IMR-90 (cell line): ENCODE results near the gene ANKRD33B. TPM values are rescaled to one million over a fixed set of nuclear protein-coding genes. Genes with fewer than 3 reads are reported as not detected.

Experiments used
- ATAC-seq: fragments of 200-7000 bp; cut with Tn5 transposase; 2 replicates; pipeline ENCODE4 v1.9.1; 2020; ENCODE audit warnings: low read depth, mild to moderate bottlenecking, moderate library complexity
- BruUV-seq: library from RNA; stranded (reverse); fragments of 400-500 nt; replicated peaks from 2 replicates; lab custom pipeline; 2021; lab: Mats Ljungman, UMichigan
- CTCF ChIA-PET: fragments of 300-600 bp; formaldehyde crosslinking; extraction: SDS; loops from one replicate; lab custom pipeline; 2021; ENCODE audit warnings: antibody characterized with exemption; lab: Yijun Ruan, JAX
- POLR2A ChIA-PET: fragments of 300-600 bp; sonication (Branson Sonifier 250); formaldehyde crosslinking; loops from one replicate; lab custom pipeline; 2022; ENCODE audit warnings: antibody characterized with exemption; ENCODE audit not compliant: unreplicated experiment; lab: Charles Lee
- DNase-seq: peaks from one replicate; pipeline ENCODE4 v3.0.0; 2013
- H2AFZ ChIP-seq: replicated peaks from 2 replicates; pipeline ENCODE3; 2013; ENCODE audit warnings: low read length, mild to moderate bottlenecking; ENCODE audit not compliant: poor library complexity
- H2AK5ac ChIP-seq: 2 replicates; pipeline ENCODE4 v1.6.1; 2013; ENCODE audit warnings: low read depth, low read length, inconsistent platforms
- H2AK9ac ChIP-seq: replicated peaks from 2 replicates; pipeline ENCODE3; 2013; ENCODE audit warnings: mild to moderate bottlenecking, low read depth, low read length, moderate library complexity; ENCODE audit not compliant: poor library complexity
- H2BK120ac ChIP-seq: 2 replicates; pipeline ENCODE4 v1.6.1; 2013; ENCODE audit warnings: low read depth, low read length, inconsistent platforms
- H2BK15ac ChIP-seq: 3 replicates; pipeline ENCODE4 v1.6.1; 2013; ENCODE audit warnings: low read depth, low read length, inconsistent platforms
- H2BK20ac ChIP-seq: 2 replicates; pipeline ENCODE4 v1.6.1; 2013; ENCODE audit warnings: low read depth, mild to moderate bottlenecking, inconsistent platforms, low read length, moderate library complexity
- H2BK5ac ChIP-seq: 2 replicates; pipeline ENCODE4 v1.6.1; 2013; ENCODE audit warnings: mild to moderate bottlenecking, low read depth, low read length, inconsistent platforms; ENCODE audit not compliant: poor library complexity, severe bottlenecking
- H3K14ac ChIP-seq: replicated peaks from 2 replicates; pipeline ENCODE4 v1.6.1; 2013; ENCODE audit warnings: low read depth, low read length, inconsistent platforms
- H3K18ac ChIP-seq: 2 replicates; pipeline ENCODE4 v1.6.1; 2013; ENCODE audit warnings: low read depth, low read length, control low read depth
- H3K23ac ChIP-seq: 2 replicates; pipeline ENCODE4 v1.6.1; 2013; ENCODE audit warnings: low read depth, low read length, inconsistent platforms
- H3K27ac ChIP-seq: 2 replicates; pipeline ENCODE4 v1.5.1; 2013; ENCODE audit warnings: mild to moderate bottlenecking, control low read depth, low read length; ENCODE audit not compliant: insufficient read depth
- H3K27me3 ChIP-seq: 2 replicates; pipeline ENCODE4 v1.6.1; 2013; ENCODE audit warnings: low read length; ENCODE audit not compliant: control insufficient read depth, insufficient read depth
- H3K36me3 ChIP-seq: 2 replicates; pipeline ENCODE4 v1.6.1; 2013; ENCODE audit warnings: low read length, mixed read lengths; ENCODE audit not compliant: control insufficient read depth, insufficient read depth
- H3K4ac ChIP-seq: 2 replicates; pipeline ENCODE4 v1.6.1; 2013; ENCODE audit warnings: low read depth, low read length, inconsistent platforms
- H3K4me1 ChIP-seq: 2 replicates; pipeline ENCODE4 v1.6.1; 2013; ENCODE audit warnings: low read length, mixed read lengths; ENCODE audit not compliant: control insufficient read depth, insufficient read depth
- H3K4me2 ChIP-seq: 2 replicates; pipeline ENCODE4 v1.6.1; 2013; ENCODE audit warnings: low read depth, mild to moderate bottlenecking, control low read depth, low read length, moderate library complexity
- H3K4me3 ChIP-seq: 2 replicates; pipeline ENCODE4 v1.5.1; 2013; ENCODE audit warnings: low read depth, mild to moderate bottlenecking, control low read depth, low read length, moderate library complexity; ENCODE audit not compliant: insufficient read depth
- H3K56ac ChIP-seq: 2 replicates; pipeline ENCODE4 v1.6.1; 2013; ENCODE audit warnings: low read length, inconsistent platforms; ENCODE audit not compliant: insufficient read depth; ENCODE audit errors: extremely low read depth
- H3K79me1 ChIP-seq, 2 experiments: 2 replicates each; pipeline ENCODE4 v1.6.1; 2013; ENCODE audit warnings: low read length in 2 of 2, inconsistent platforms in 1 of 2, low read depth in 1 of 2
- H3K9ac ChIP-seq: 2 replicates; pipeline ENCODE4 v1.6.1; 2013; ENCODE audit warnings: low read depth, low read length, control low read depth
- H3K9me1 ChIP-seq: 2 replicates; pipeline ENCODE4 v1.6.1; 2013; ENCODE audit warnings: low read length, inconsistent platforms; ENCODE audit not compliant: insufficient read depth
- H3K9me3 ChIP-seq: 2 replicates; pipeline ENCODE4 v1.6.1; 2013; ENCODE audit warnings: low read length; ENCODE audit not compliant: control insufficient read depth, insufficient read depth
- H4K20me1 ChIP-seq: 2 replicates; pipeline ENCODE4 v1.6.1; 2013; ENCODE audit warnings: low read length, inconsistent platforms; ENCODE audit not compliant: insufficient read depth
- H4K5ac ChIP-seq: 2 replicates; pipeline ENCODE4 v1.6.1; 2013; ENCODE audit warnings: mild to moderate bottlenecking, low read depth, low read length, control low read depth
- H4K8ac ChIP-seq, 2 experiments: 2 replicates each; pipeline ENCODE4 v1.6.1; 2013; ENCODE audit warnings: low read depth in 2 of 2, low read length in 2 of 2, control low read depth in 1 of 2, inconsistent platforms in 1 of 2
- H4K91ac ChIP-seq: 2 replicates; pipeline ENCODE4 v1.6.1; 2013; ENCODE audit warnings: low read depth, low read length, inconsistent platforms; ENCODE audit not compliant: insufficient read depth
- BHLHE40 ChIP-seq: fragments of 150-350 bp; IDR thresholded peaks from 2 replicates; pipeline ENCODE4 v1.6.1; 2016; ENCODE audit warnings: mild to moderate bottlenecking, low read depth, low read length
- CHD1 ChIP-seq: IDR thresholded peaks from 2 replicates; pipeline ENCODE4 v1.6.1; 2012; ENCODE audit warnings: low read depth, low read length, improper control_type of control experiment
- CTCF ChIP-seq: conservative IDR thresholded peaks from 2 replicates; pipeline ENCODE4 v1.5.1; 2012; ENCODE audit warnings: mild to moderate bottlenecking, low read depth, low read length, improper control_type of control experiment
- ELK1 ChIP-seq: fragments of 150-350 bp; IDR thresholded peaks from 2 replicates; pipeline ENCODE4 v1.6.1; 2016; ENCODE audit warnings: low read depth, mild to moderate bottlenecking, low read length, moderate library complexity, borderline replicate concordance
- FOS ChIP-seq: fragments of 150-350 bp; IDR thresholded peaks from 2 replicates; pipeline ENCODE4 v1.6.1; 2016; ENCODE audit warnings: low read depth, low read length
- MAFK ChIP-seq: IDR thresholded peaks from 2 replicates; pipeline ENCODE4 v1.6.1; 2012; ENCODE audit warnings: low read depth, low read length, improper control_type of control experiment
- MAZ ChIP-seq: IDR thresholded peaks from 2 replicates; pipeline ENCODE4 v1.6.1; 2012; ENCODE audit warnings: low read depth, mild to moderate bottlenecking, low read length, improper control_type of control experiment, moderate library complexity, borderline replicate concordance
- MXI1 ChIP-seq: IDR thresholded peaks from 2 replicates; pipeline ENCODE4 v1.6.1; 2012; ENCODE audit warnings: low read depth, mild to moderate bottlenecking, low read length, moderate library complexity, borderline replicate concordance
- NFE2L2 ChIP-seq: fragments of 150-350 bp; IDR thresholded peaks from 2 replicates; pipeline ENCODE4 v1.6.1; 2016; ENCODE audit warnings: low read depth, mild to moderate bottlenecking, low read length
- POLR2A ChIP-seq: IDR thresholded peaks from 2 replicates; pipeline ENCODE4 v1.6.1; 2012; ENCODE audit warnings: mild to moderate bottlenecking, low read depth, low read length
- RAD21 ChIP-seq: IDR thresholded peaks from 2 replicates; pipeline ENCODE4 v1.6.1; 2012; ENCODE audit warnings: low read length, improper control_type of control experiment
- RFX5 ChIP-seq: IDR thresholded peaks from 2 replicates; pipeline ENCODE4 v1.8.0; 2012; ENCODE audit warnings: low read depth, mild to moderate bottlenecking, low read length, moderate library complexity
- SMC3 ChIP-seq: fragments of 150-350 bp; IDR thresholded peaks from 2 replicates; pipeline ENCODE4 v1.6.1; 2016; ENCODE audit warnings: low read depth, mild to moderate bottlenecking, antibody characterized with exemption, low read length, moderate library complexity
- USF2 ChIP-seq: fragments of 150-350 bp; IDR thresholded peaks from 2 replicates; pipeline ENCODE4 v1.6.1; 2017; ENCODE audit warnings: mild to moderate bottlenecking, antibody characterized with exemption, low read length, low read depth
- WGBS, 2 experiments: methylation state at CpG; one replicate each; pipeline versions ENCODE4 v1.1.5 to v1.1.7; 2013; ENCODE audit warnings: missing lambda C conversion rate in 2 of 2; ENCODE audit not compliant: insufficient read length in 1 of 2; ENCODE audit errors: extremely low coverage in 2 of 2; 5-methylcytosine and 5-hydroxymethylcytosine counted together
- dilution Hi-C: fragments of 300-500 bp; cut with HindIII; formaldehyde crosslinking; loops from one replicate; pipeline ENCODE4 v1.14.3; 2018; ENCODE audit warnings: low sequenced_read_pairs; ENCODE audit not compliant: unreplicated experiment
- in situ Hi-C: fragments of 300-500 bp; cut with MboI; formaldehyde crosslinking; loops from 3 replicates; pipeline ENCODE4 v1.14.3; 2019; ENCODE audit warnings: low sequenced_read_pairs, inconsistent platforms, mixed read lengths
- intact Hi-C: fragments of 100-400 bp; cut with micrococcal nuclease; formaldehyde crosslinking; loops from 2 replicates; pipeline ENCODE4 v1.10.0; 2022
- polyA plus RNA-seq, 3 experiments: library from polyadenylated mRNA; depleted of rRNA; stranded (reverse); fragments of >200 nt; gene quantifications; 2 replicates each; pipeline ENCODE4 v1.2.3, GENCODE V29; 2012; ENCODE audit warnings: low replicate concordance in 1 of 3
- total RNA-seq: library from RNA; depleted of rRNA; stranded (reverse); fragments of >200 nt; gene quantifications from 2 replicates; pipeline ENCODE4 v1.2.3, GENCODE V29; 2012

The ANKRD33B gene
- total and polyA plus RNA-seq, 2 of the 4 experiments (the other 2 are of a cell fraction) = 2.5 to 3.3 TPM

DNA sequence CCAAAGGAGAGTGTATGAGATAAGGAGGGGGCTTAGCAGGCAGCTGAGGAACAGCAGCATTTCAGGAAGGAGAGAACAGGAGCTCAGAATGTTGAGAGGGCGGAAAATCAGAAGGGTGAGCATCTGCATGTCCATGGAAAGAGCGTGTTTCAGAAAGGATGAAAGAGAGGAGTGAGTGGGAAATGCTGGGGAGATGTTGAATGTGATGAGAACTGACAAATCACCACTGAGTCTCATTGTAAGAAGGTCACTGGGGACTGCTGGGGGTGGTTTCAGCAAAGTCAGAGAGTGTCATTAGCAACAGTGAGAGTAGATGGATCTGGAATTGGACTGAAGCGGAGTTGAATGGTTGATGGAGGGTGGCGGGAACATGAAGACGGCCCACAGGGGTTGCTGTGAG, 65.8 kb downstream of the ANKRD33B start:
- Histone ChIP-seq H3K18ac (no peak overlapping the region), H3K4me1 (peaks cover 9% of the 10 kb centered on the region)
- intact Hi-C loops = no loop called here

More for the DNA sequence above, 65.8 kb downstream of the ANKRD33B start:
- Histone ChIP-seq H3K4me3 (no peak overlapping the region), H3K9me3 (no peaks in the 10 kb centered on the region), H3K27me3 (no peaks in the 10 kb centered on the region), H3K4me2 (no peak overlapping the region), H3K56ac (no peak overlapping the region), H3K9ac (no peak overlapping the region), H3K36me3 (peaks cover 7% of the 10 kb centered on the region; the same call in 1 of the 2 replicates), H4K8ac (no peak overlapping the region), H3K27ac (no peak overlapping the region), H2AFZ (no peak overlapping the region), H2AK9ac (no peak overlapping the region), H2BK20ac (no peak overlapping the region), H3K79me1 (peaks cover 11 to 68% of the 10 kb centered on the region in 2 experiments), H2BK120ac (no peak overlapping the region), H4K20me1 (peaks cover 25% of the 10 kb centered on the region), H4K91ac (no peak overlapping the region), H3K23ac (no peak overlapping the region), H3K4ac (no peak overlapping the region), H3K14ac (no peak overlapping the region), H2BK5ac (no peak overlapping the region), H4K5ac (no peak overlapping the region), H3K9me1 (peaks cover 4% of the 10 kb centered on the region), H2AK5ac (no peak overlapping the region), H2BK15ac (no peak overlapping the region)
- WGBS, 2 experiments = 94% methylated on average over 2 of the region's 5 CpGs; no CpG with 5 or more reads in 1 of the 2 experiments
- ATAC-seq (no peak), DNase-seq (no peak)
- no TSS peak for BruUV-seq
- ChIA-PET CTCF (interaction anchor here (3.0 kb wide), 1 partner anchor 176 kb away, joined by 34 read pairs; no protein-coding TSS in a partner anchor), POLR2A (no interaction called here)
- in situ Hi-C loops = loop anchor here (5.0 kb wide), 1 partner anchor 177 kb away; no protein-coding TSS in a partner anchor
- TF ChIP-seq ELK1 (no peak), MXI1 (no peak), CHD1 (no peak), MAFK (no peak), FOS (no peak), SMC3 (no peak), MAZ (no peak), NFE2L2 (no peak), CTCF (no peak), USF2 (no peak), BHLHE40 (no peak), POLR2A (no peak), RFX5 (no peak), RAD21 (no peak)
- dilution Hi-C loops = no loop called here
